Activated CD8-positive, alpha-beta memory T cell treated with anti-CD3 and anti-CD28 coated beads for 1 hour (primary cell): ENCODE data around the gene ACTN3.
"Not testable (repeated sequence)": the region's sequence is repeated elsewhere in the genome, so short reads cannot be mapped to it uniquely, and the experiment has no call there.

Experiments used
- DNase-seq, 2 donors: peaks; one replicate each; pipeline ENCODE4 v3.0.0-alpha.2; 2020; ENCODE audit warnings: low read depth in 1 of 2; ENCODE audit errors: extremely low read depth in 1 of 2

The ACTN3 gene

GRCh38 chr11:66562907-66563583 is 16.3 kb downstream of the ACTN3 start:
- DNase-seq: no peak

DNA sequence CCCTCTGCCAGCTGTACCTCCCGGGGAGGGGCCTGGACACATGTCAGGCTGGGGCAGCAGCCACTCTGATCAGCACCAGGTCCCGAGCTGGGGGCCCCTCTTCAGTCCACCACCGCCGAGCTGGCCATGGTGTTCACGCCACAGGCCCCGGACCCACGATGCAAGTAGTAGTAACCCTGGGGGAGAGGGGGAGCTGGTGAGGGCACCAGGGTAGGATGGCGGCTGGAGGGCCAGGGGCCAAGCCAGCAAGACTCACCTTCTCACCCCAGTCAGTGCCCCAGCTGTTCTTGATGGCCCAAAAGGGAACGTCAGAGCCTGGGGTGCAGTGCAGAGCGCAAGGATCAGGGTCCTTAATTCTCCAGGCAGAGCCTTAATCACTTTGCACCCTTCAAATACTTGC is 17.1 kb downstream of the ACTN3 start:
- DNase-seq: no peak

DNA sequence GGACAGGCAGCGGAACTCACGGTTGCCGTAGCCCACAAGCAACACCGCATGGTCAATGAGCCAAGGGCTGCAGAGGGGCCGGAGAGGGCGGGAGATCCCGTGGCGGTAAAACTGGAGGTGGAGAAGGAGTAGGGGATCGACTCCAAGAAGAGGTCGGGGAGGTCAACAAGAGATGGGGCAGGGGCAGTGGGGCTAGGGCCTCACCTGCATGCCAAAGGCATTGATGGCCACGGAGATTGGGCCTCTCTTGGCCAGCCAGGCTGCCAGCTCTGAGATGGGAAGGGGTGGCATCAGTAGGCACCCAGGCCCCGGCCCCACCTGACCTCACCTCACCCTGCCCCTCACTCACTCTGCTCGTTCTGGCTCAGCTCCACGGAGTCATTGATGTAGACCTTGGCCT is 17.8 kb downstream of the ACTN3 start:
- no peak for DNase-seq

DNA sequence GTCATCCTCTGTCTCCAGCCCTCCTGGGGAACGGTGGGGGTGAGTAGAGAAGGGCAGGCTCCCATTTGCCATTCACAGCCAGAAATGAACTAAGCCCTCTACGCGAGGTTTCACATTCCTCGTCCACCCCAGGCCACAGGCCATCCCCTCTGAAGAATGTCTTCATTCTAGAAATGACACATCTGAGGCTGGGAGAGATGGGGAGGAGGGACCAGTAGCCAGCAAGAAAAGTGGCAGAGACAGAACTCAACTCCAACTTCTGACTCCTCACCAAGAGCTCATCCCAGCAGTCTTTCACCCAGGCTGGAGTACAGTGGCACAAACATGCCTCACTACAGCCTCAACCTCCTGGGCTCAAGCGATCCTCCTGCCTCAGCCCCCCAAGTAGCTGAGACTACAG is 18.3 kb downstream of the ACTN3 start:
- DNase-seq: no peak

DNA sequence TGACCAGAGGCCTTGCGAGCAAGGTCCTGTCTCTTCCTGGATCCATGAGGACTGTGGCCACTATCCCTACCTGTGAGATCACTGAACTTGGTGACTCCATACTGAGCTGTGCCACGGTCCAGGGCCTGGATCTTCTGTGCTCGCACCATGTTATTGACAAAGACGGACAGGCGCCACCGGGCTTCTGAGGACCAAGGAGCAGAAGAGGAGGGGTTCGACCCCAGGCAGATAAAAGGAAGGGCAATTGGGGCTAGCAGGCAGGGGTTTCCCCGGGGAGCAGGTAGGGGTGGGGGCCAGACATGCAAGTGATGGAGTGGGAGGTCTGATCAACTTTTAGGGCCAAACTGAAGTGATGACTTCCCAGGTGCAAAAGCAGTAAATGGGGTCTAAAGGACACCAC is 19.5 kb downstream of the ACTN3 start:
- no peak for DNase-seq

DNA sequence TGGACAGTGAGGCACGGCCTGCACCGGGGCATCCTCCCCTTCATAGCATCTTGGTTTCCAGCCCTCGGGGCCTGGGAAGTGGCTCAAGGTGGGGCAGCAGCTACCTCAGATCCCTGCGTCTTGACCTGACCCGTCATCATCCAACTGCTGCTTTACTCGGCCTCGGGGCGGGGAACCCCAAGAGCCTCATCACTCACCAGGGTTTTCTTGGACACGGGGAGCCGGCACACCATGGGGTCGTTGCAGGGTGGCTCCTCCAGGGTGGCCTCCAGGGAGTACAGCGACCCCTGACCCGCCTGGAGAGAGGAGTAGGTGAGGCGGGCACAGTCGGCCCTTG is 21.1 kb downstream of the ACTN3 start:
- DNase-seq: no peak

DNA sequence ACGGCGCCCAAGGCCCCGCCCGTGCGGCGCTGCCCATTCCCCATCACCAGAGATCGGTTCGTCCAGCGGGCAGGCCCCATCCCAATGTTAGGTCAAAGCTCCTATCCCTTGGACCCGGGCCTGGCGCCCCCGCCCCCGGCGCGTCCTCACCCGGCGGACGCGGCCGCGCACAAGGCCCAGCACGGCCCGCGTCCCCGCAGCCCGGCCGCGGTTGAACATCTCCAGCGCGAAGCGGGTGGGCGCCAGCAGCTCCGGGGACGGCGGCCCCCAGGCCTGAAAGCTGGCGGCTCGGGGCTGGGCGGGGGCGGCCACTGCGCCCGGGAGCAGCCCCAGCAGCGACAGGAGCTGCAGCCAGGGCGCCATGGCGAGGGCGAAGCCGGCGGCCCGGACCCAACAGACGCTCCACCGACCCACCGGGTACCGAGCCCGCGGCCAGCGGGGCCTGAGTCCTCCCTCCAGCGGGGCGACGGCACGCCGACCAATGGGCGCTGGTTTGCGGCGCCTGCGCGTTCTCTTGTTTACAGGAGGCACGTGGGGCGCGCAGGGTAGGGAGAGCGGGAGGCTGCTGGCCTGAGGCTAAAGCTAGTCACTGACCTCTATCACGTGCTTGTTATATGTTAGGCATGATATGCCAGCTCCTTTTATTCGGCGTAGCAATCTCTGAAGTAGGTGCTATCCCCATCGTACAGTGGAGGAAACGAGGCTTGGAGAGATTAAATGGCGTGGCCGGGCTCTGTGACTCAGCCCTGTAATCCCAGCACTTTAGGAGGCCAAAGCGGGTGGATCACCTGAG is 21.6 kb downstream of the ACTN3 start, which contains the start of gene CTSF:
Gene CTSF, minus strand, starts transcription at position 483 of the 793 bp plus-strand sequence. Its CDS starts 120 bp downstream, at position 363.
- peak; percentile 44 to 57 for DNase-seq

DNA sequence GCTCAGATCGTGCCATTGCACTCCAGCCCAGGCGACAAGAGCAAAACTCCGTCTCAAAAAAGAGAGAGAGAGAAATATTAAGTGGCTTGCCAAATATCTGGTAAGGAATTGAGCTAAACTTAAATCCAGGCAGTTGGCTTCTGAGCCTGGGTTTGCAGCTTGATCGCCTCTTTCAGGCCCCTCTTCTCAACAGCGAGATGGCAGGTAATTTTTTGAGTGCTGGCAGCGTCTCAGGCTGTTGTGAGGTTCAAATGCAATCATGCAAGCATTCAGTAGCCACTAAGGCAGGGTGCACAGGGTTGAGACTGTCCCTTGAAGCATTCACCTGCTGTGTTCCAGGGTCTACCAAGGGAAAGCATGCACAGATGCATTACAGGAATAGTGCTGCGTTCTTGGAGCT is 22.4 kb downstream of the ACTN3 start:
- no peak for DNase-seq

DNA sequence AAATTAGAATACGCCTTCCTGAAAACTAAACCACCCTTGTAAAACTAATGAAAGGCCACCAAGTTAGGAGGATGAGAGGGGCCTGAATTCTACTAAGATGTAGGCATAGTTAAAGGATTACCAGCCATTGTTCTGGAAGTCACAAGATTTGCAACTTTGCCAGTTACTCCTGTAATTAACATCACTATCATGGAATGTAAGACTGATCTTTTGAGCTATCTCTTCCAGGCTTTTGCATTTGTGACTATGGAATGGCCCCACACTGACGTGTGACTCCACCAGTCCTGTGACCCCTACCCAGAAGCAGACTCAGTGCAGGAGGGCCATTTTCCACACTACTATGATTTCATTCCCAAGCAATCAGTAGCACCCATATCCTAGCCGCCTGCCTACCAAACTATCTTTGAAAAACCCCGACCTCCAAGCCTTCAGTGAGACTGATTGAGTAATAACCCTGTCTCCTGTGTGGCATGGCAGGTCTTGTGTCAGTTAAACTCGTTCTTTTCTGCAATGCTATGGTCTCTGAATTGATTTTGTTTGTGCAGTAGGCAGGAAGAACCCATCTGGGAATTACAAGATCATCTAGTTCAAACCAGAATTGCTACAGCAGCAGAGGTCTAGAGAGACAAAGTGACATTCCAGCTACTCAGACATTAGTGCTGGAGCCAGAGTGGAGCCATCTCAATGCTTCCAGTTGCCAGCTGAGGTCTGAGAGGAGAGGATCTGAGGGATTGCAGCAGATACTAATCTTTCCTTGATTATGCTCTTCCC is 23.6 kb downstream of the ACTN3 start:
- no peak for DNase-seq

GRCh38 chr11:66570850-66571180 is 24.1 kb downstream of the ACTN3 start:
- DNase-seq: no peak

DNA sequence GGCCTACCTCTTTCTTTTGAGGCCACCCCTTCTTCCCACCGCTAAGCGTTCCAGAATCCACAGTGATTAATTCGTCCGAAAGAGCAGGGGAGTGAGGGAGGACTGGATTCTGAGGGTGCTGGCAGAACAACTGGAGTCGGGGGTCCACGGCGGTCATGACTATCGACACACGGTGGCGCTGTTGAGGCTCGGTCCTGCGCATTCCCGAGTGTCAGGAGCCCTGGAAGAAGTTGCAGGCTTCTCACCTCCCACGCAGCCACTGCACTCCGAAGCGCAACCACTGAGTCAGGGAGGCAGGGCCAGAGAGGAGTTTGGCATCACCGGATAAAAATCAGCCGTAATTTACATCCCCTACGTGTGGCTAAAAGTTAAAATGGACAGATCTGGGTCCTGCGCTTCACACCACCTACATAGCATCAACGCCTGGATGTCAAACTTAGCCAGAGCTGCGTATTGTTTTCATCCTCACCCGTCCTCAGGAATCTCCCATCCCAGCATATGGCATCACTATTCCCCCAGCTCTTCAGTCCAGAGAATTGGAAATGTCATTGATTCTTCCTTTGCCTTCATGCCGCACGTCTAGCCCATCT is 32.4 kb downstream of the ACTN3 start:
- DNase-seq: peak; percentile 63 to 71

GRCh38 chr11:66580803-66581202 is 34.1 kb downstream of the ACTN3 start:
- no peak for DNase-seq

DNA sequence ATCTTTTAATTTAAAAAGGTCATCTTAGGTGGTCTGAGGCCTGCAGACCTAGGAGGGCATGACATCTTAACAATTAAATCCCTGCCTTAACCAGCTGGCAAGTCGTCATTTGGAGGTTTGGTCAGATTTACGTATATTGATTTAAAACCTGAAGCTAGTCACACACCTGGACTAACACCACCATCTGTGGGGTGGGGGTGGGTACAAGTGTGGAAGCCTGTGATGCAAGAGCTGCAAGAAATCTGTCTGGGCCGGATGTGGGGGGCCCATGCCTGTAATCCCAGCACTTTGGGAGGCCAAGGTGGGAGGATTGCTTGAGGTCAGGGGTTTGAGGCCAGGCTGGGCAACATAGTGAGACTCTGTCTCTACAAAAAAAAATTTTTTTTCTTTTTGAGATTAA is 34.6 kb downstream of the ACTN3 start:
- no peak for DNase-seq

- DNase-seq: not testable (repeated sequence)
Observed at GRCh38 chr11:66582565-66583147, 36.0 kb downstream of the ACTN3 start.

DNA sequence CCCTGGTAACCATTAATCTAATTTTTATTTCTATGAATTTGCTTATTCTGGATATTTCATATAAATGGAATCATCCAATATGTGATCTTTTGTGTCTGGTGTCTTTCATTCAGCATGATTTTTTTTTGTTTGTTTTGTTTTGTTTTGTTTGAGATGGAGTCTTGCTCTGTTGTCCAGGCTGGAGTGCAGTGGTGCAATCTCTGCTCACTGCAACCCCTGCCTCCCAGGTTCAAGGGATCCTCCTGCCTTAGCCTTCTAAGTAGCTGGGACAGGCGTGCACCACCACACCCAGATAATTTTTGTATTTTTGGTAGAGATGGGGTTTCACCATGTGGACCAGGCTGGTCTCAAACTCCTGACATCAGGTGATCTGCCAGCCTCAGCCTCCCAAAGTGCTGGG is 38.7 kb downstream of the ACTN3 start:
- not testable (repeated sequence) for DNase-seq

DNA sequence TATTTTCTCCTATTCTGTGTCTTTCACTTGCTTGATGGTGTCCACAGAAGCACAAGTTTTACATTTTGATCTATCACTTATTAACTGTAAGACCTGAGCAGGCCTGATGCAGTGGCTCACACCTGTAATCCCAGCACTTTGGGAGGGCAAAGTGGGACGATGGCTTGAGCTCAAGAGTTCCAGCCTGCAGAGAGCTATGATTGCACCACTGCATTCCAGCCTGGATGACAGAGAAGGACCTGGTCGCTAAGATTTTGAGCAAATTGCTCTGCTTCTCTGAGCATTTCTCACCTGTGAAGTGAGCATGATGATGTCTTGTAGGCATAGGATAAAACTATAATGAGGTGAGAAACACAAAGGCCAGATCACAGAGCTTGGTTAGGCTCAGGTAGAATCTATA is 39.4 kb downstream of the ACTN3 start:
- no peak for DNase-seq

GRCh38 chr11:66589315-66589714 is 42.6 kb downstream of the ACTN3 start:
- DNase-seq: not testable (repeated sequence)

GRCh38 chr11:66589996-66590675 is 43.4 kb downstream of the ACTN3 start:
- no peak for DNase-seq

DNA sequence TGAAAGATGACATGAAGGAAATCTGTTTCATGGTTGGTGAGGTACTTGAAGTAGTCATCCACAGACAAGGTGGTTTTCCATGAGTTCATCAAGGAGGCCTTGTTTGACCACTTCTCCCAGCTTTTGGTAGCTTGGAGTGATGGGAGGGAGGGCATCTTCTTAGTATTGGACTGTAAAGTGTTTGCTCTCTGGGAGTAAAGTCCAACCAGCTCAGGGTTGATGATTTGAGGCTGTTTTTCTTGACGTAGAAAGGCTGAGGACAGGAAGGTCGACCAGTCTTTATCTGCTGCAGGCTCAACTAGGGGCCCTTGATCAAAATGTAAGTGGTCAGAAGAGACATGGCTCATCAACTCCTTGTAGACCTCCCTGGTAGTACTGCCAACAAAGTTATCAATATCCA is 44.5 kb downstream of the ACTN3 start:
- no peak for DNase-seq

DNA sequence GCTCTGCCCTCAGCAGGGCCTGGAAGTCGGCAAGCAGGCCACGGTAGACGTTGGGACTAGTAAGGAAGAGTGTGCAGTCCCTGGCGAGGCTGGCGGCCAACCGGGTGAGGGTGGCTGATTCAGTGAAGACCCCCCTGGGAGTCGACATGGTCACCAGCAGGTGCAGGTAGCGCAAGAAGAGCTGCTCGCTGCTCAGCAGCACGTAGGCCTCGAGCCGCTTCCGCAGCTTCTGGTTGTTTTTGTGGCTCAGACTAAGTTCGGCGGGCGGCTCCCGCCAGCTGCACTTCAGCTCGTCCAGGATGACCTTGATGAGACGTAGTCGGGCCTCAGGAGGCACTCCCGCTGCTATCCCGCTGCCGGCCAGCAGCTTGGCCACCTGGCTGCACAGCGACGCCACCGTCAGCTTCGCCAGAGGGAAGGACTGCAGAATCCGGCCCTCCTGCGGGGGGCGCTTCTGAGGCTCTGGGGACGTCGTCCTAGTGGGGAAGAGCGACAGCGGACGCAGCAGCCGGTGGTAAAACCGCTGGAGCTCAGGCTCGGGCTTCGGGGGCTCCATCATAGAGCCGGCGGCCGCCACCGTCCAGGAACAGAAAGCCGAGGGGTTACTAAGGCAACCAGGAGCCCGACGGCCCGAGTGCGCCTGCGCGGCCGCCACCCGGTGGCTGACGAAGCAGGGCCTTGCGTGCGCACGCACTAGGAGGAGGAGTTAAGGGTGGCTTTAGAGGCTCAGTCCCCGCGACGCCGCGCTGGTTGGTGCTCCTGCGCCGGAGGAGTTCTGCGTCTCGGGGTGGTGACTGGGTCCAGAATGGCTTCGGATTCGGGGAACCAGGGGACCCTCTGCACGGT is 46.0 kb downstream of the ACTN3 start, which contains the start of the genes CCDC87 and CCS:
Gene CCDC87, minus strand, starts transcription at position 607 of the 846 bp plus-strand sequence. Its CDS starts 48 bp downstream, at position 559.
Gene CCS, plus strand, starts transcription at position 729 of the 846 bp plus-strand sequence. Its CDS starts 77 bp downstream, at position 806.
- peak; percentile 98 to 99 for DNase-seq
